ENCODE measurements around the gene SART1. TPM values are rescaled to one million over a fixed set of nuclear protein-coding genes. Genes with fewer than 3 reads are reported as not detected.
A peak's percentile ranks its signal among the peaks of the same experiment; 100 is the strongest.

SART1 gene
- total RNA-seq, 1 donor from 2014 or later = 45.9 TPM

DNA sequence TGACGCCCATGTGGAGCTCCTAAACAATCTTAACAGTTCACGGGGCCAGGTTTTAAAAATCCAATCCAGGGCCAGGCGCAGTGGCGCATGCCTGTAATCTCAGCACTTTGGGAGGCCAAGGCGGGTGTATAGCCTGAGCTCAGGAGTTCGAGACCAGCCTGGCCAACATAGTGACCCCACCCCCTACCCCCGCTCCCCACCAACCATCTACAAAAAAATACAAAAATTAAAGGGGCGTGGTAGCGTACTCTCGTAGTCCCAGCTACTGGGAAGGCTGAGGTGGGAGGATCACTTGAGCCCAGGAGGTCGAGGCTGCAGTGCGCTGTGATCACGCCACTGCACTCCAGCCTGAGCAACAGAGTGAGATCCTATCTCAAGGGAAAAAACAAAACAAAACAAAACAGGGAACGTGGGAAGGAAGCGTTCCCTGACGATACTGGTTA lies 689 bp upstream of the SART1 start:
- no peaks in the 10 kb centered on the region for H3K9me3 ChIP-seq (ENCODE audit: control insufficient read depth in 3 of 3, low read length in 3 of 3)
- H3K27ac ChIP-seq (ENCODE audit: low read depth, low read length) = peak overlapping the region; percentile 79
- H3K9ac ChIP-seq (ENCODE audit: low read depth in 1 of 3, low read length in 3 of 3) = peak overlapping the region; percentile 83 to 99 (median 98)
- peaks cover 18 to 26% (median 22%) of the 10 kb centered on the region in 3 donors for H3K4me1 ChIP-seq (ENCODE audit: control insufficient read depth in 3 of 3, insufficient read depth in 3 of 3, low read length in 3 of 3)
- H3K36me3 ChIP-seq (ENCODE audit: control insufficient read depth in 3 of 3, insufficient read depth in 3 of 3, low read length in 3 of 3) = peaks cover 22 to 23% (median 22%) of the 10 kb centered on the region in 3 donors
- H3K27me3 ChIP-seq (ENCODE audit: control insufficient read depth in 3 of 3, insufficient read depth in 3 of 3, low read length in 3 of 3) = peaks cover under 1 to 12% (median under 1%) of the 10 kb centered on the region in 3 donors
- peak overlapping the region; percentile 75 to 99 (median 89) for H3K4me3 ChIP-seq (ENCODE audit: low read length in 3 of 3)

GRCh38 chr11:65962141-65962564 lies 619 bp downstream of the SART1 start:
- Histone ChIP-seq H3K36me3 (ENCODE audit: control insufficient read depth in 3 of 3, insufficient read depth in 3 of 3, low read length in 3 of 3) (peaks cover 35 to 36% (median 35%) of the 10 kb centered on the region in 3 donors), H3K4me1 (ENCODE audit: control insufficient read depth in 3 of 3, insufficient read depth in 3 of 3, low read length in 3 of 3) (peaks cover 18 to 26% (median 22%) of the 10 kb centered on the region in 3 donors), H3K9me3 (ENCODE audit: control insufficient read depth in 3 of 3, low read length in 3 of 3) (no peaks in the 10 kb centered on the region), H3K4me3 (ENCODE audit: low read length in 3 of 3) (peak overlapping the region; percentile 75 to 99 (median 89)), H3K27me3 (ENCODE audit: control insufficient read depth in 3 of 3, insufficient read depth in 3 of 3, low read length in 3 of 3) (peaks cover 0 to 5% (median 0%) of the 10 kb centered on the region in 3 donors), H3K9ac (ENCODE audit: low read depth in 1 of 3, low read length in 3 of 3) (peak overlapping the region; percentile 48 to 98 (median 83)), H3K27ac (ENCODE audit: low read depth, low read length) (no peak overlapping the region)

DNA sequence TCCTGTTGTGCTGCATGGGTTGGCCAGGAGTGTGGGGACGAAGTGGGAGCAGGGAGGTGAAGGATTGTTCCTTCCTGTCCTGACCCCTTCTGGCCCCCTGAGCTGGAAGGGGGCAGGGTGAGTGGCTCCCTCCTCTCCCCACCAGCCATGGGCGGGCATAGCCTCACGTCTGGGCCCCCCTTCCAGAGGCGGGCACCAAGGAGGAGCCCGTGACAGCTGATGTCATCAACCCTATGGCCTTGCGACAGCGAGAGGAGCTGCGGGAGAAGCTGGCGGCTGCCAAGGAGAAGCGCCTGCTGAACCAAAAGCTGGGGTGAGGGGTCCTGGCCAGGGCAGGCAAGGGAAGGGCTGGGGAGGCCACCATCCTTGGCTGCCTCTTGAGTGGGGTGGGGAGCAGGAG lies 3.4 kb downstream of the SART1 start:
- Histone ChIP-seq H3K9me3 (ENCODE audit: control insufficient read depth in 3 of 3, low read length in 3 of 3) (no peaks in the 10 kb centered on the region), H3K9ac (ENCODE audit: low read depth in 1 of 3, low read length in 3 of 3) (no peak overlapping the region), H3K4me1 (ENCODE audit: control insufficient read depth in 3 of 3, insufficient read depth in 3 of 3, low read length in 3 of 3) (peaks cover 30 to 44% (median 37%) of the 10 kb centered on the region in 3 donors), H3K27ac (ENCODE audit: low read depth, low read length) (no peak overlapping the region), H3K36me3 (ENCODE audit: control insufficient read depth in 3 of 3, insufficient read depth in 3 of 3, low read length in 3 of 3) (peaks cover 50 to 55% (median 55%) of the 10 kb centered on the region in 3 donors), H3K27me3 (ENCODE audit: control insufficient read depth in 3 of 3, insufficient read depth in 3 of 3, low read length in 3 of 3) (no peaks in the 10 kb centered on the region), H3K4me3 (ENCODE audit: low read length in 3 of 3) (no peak overlapping the region)

GRCh38 chr11:65965986-65966762 lies 4.6 kb downstream of the SART1 start:
- no peak overlapping the region for H3K27ac ChIP-seq (ENCODE audit: low read depth, low read length)
- peaks cover 30 to 46% (median 37%) of the 10 kb centered on the region in 3 donors for H3K4me1 ChIP-seq (ENCODE audit: control insufficient read depth in 3 of 3, insufficient read depth in 3 of 3, low read length in 3 of 3)
- H3K4me3 ChIP-seq (ENCODE audit: low read length in 3 of 3) = no peak overlapping the region
- H3K9ac ChIP-seq (ENCODE audit: low read depth in 1 of 3, low read length in 3 of 3) = no peak overlapping the region
- no peaks in the 10 kb centered on the region for H3K9me3 ChIP-seq (ENCODE audit: control insufficient read depth in 3 of 3, low read length in 3 of 3)
- no peaks in the 10 kb centered on the region for H3K27me3 ChIP-seq (ENCODE audit: control insufficient read depth in 3 of 3, insufficient read depth in 3 of 3, low read length in 3 of 3)
- peaks cover 56 to 62% (median 59%) of the 10 kb centered on the region in 3 donors for H3K36me3 ChIP-seq (ENCODE audit: control insufficient read depth in 3 of 3, insufficient read depth in 3 of 3, low read length in 3 of 3)

DNA sequence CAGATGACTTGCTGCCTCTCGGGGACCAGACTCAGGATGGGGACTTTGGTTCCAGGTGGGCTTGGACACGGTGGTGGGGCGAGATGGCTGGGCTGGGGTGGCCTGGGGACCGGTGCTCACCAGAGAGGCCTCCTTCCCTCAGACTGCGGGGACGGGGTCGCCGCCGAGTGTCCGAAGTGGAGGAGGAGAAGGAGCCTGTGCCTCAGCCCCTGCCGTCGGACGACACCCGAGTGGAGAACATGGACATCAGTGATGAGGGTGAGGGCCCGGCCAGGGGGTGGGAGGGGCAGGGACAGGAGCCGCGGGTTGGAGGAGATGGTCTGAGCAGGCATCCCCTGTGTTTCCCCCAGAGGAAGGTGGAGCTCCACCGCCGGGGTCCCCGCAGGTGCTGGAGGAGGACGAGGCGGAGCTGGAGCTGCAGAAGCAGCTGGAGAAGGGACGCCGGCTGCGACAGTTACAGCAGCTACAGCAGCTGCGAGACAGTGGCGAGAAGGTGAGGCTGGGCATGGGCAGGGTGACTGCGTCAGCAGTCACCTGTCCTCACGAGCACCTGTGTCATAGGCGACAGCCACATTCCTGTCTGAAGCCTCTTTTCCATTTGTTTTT lies 5.9 kb downstream of the SART1 start:
- Histone ChIP-seq H3K27me3 (ENCODE audit: control insufficient read depth in 3 of 3, insufficient read depth in 3 of 3, low read length in 3 of 3) (no peaks in the 10 kb centered on the region), H3K36me3 (ENCODE audit: control insufficient read depth in 3 of 3, insufficient read depth in 3 of 3, low read length in 3 of 3) (peaks cover 56 to 64% (median 58%) of the 10 kb centered on the region in 3 donors), H3K27ac (ENCODE audit: low read depth, low read length) (no peak overlapping the region), H3K4me3 (ENCODE audit: low read length in 3 of 3) (no peak overlapping the region), H3K4me1 (ENCODE audit: control insufficient read depth in 3 of 3, insufficient read depth in 3 of 3, low read length in 3 of 3) (peaks cover 27 to 42% (median 33%) of the 10 kb centered on the region in 3 donors), H3K9ac (ENCODE audit: low read depth in 1 of 3, low read length in 3 of 3) (no peak overlapping the region), H3K9me3 (ENCODE audit: control insufficient read depth in 3 of 3, low read length in 3 of 3) (no peaks in the 10 kb centered on the region)

GRCh38 chr11:65968600-65969482 lies 7.3 kb downstream of the SART1 start:
- peaks cover 14 to 29% (median 20%) of the 10 kb centered on the region in 3 donors for H3K4me1 ChIP-seq (ENCODE audit: control insufficient read depth in 3 of 3, insufficient read depth in 3 of 3, low read length in 3 of 3)
- H3K9ac ChIP-seq (ENCODE audit: low read depth in 1 of 3, low read length in 3 of 3) = peak overlapping the region; percentile 2 to 66 (median 51)
- no peaks in the 10 kb centered on the region for H3K9me3 ChIP-seq (ENCODE audit: control insufficient read depth in 3 of 3, low read length in 3 of 3)
- peaks cover 60 to 68% (median 62%) of the 10 kb centered on the region in 3 donors for H3K36me3 ChIP-seq (ENCODE audit: control insufficient read depth in 3 of 3, insufficient read depth in 3 of 3, low read length in 3 of 3)
- H3K27me3 ChIP-seq (ENCODE audit: control insufficient read depth in 3 of 3, insufficient read depth in 3 of 3, low read length in 3 of 3) = no peaks in the 10 kb centered on the region
- no peak overlapping the region for H3K4me3 ChIP-seq (ENCODE audit: low read length in 3 of 3)
- peak overlapping the region; percentile 43 for H3K27ac ChIP-seq (ENCODE audit: low read depth, low read length)

DNA sequence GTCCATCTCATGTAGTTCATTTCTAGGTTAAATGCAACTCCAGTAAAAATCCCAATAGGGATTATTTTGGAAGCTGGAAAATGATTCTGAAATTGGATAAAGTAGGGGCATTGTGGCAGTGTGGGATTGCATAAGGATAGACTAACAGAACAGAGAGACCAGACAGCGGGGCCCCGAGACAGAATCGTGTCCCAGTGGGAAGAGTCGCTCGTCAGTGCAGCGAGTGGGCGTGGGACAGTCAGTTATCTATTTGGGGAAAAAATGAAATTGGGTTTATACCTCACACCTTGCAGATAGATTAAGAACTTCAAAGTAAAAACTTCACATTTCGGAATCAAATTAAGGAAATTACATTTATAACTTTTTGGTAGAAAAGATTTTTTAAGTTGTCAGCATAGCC lies 10.6 kb downstream of the SART1 start:
- peaks cover 37 to 49% (median 45%) of the 10 kb centered on the region in 3 donors for H3K36me3 ChIP-seq (ENCODE audit: control insufficient read depth in 3 of 3, insufficient read depth in 3 of 3, low read length in 3 of 3)
- H3K9me3 ChIP-seq (ENCODE audit: control insufficient read depth in 3 of 3, low read length in 3 of 3) = no peaks in the 10 kb centered on the region
- H3K4me1 ChIP-seq (ENCODE audit: control insufficient read depth in 3 of 3, insufficient read depth in 3 of 3, low read length in 3 of 3) = peaks cover 13 to 23% (median 15%) of the 10 kb centered on the region in 3 donors
- no peaks in the 10 kb centered on the region for H3K27me3 ChIP-seq (ENCODE audit: control insufficient read depth in 3 of 3, insufficient read depth in 3 of 3, low read length in 3 of 3)
- H3K4me3 ChIP-seq (ENCODE audit: low read length in 3 of 3) = no peak overlapping the region
- H3K9ac ChIP-seq (ENCODE audit: low read depth in 1 of 3, low read length in 3 of 3) = no peak overlapping the region
- H3K27ac ChIP-seq (ENCODE audit: low read depth, low read length) = no peak overlapping the region

- no peak overlapping the region for H3K9ac ChIP-seq (ENCODE audit: low read depth in 1 of 3, low read length in 3 of 3)
- H3K4me3 ChIP-seq (ENCODE audit: low read length in 3 of 3) = no peak overlapping the region
- H3K36me3 ChIP-seq (ENCODE audit: control insufficient read depth in 3 of 3, insufficient read depth in 3 of 3, low read length in 3 of 3) = peaks cover 36 to 46% (median 46%) of the 10 kb centered on the region in 3 donors
- no peak overlapping the region for H3K27ac ChIP-seq (ENCODE audit: low read depth, low read length)
- H3K9me3 ChIP-seq (ENCODE audit: control insufficient read depth in 3 of 3, low read length in 3 of 3) = no peaks in the 10 kb centered on the region
- no peaks in the 10 kb centered on the region for H3K27me3 ChIP-seq (ENCODE audit: control insufficient read depth in 3 of 3, insufficient read depth in 3 of 3, low read length in 3 of 3)
- peaks cover 10 to 19% (median 10%) of the 10 kb centered on the region in 3 donors for H3K4me1 ChIP-seq (ENCODE audit: control insufficient read depth in 3 of 3, insufficient read depth in 3 of 3, low read length in 3 of 3)
Measured at GRCh38 chr11:65973439-65974110, 12.0 kb downstream of the SART1 start.

DNA sequence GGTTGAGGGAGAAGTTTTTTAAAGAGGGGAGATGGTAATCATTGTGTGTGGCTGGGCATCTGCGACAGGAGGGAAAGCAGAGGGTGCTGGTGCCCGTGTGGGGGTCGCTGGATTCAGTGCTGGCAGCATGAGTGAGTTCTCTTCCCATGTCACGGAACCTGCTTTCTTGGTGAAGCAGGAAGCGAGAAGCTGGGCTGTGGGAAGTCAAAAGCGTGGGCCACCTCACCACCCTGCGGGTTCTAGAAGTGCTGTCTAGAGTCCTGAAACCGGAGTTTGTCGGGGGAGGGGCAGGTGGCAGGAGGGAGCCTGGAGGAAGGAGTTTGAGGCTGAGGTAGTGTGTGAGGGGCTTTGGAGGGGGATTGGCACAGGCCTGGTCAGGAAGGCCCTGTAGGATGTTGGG lies 14.2 kb downstream of the SART1 start:
- Histone ChIP-seq H3K36me3 (ENCODE audit: control insufficient read depth in 3 of 3, insufficient read depth in 3 of 3, low read length in 3 of 3) (peaks cover 38 to 53% (median 38%) of the 10 kb centered on the region in 3 donors), H3K9me3 (ENCODE audit: control insufficient read depth in 3 of 3, low read length in 3 of 3) (no peaks in the 10 kb centered on the region), H3K4me3 (ENCODE audit: low read length in 3 of 3) (no peak overlapping the region), H3K4me1 (ENCODE audit: control insufficient read depth in 3 of 3, insufficient read depth in 3 of 3, low read length in 3 of 3) (peaks cover 0 to 3% (median 0%) of the 10 kb centered on the region in 3 donors), H3K27ac (ENCODE audit: low read depth, low read length) (no peak overlapping the region), H3K9ac (ENCODE audit: low read depth in 1 of 3, low read length in 3 of 3) (no peak overlapping the region), H3K27me3 (ENCODE audit: control insufficient read depth in 3 of 3, insufficient read depth in 3 of 3, low read length in 3 of 3) (no peaks in the 10 kb centered on the region)
